Stimulated activated effector memory CD8-positive, alpha-beta T cell treated with anti-CD3 and anti-CD28 coated beads, Interleukin-12 subunit alpha, Interleukin-12 subunit beta, amount 100 ng/mL, for 72 hours (primary cell): ENCODE measurements around the gene ABHD2.
A peak's percentile ranks its signal among the peaks of the same experiment; 100 is the strongest.

Source experiments
- ATAC-seq: fragments of 150-1000 bp; cut with Tn5 transposase; 2 replicates; pipeline ENCODE4 v1.10.0; 2021
- DNase-seq, 2 donors: peaks; one replicate each; pipeline ENCODE4 v3.0.0; 2021 to 2022; ENCODE audit warnings: low spot score in 2 of 2
- H3K27ac Mint-ChIP-seq: one replicate; pipeline ENCODE4 v1.8.0; 2022; ENCODE audit warnings: mild to moderate bottlenecking, mixed read lengths
- H3K36me3 Mint-ChIP-seq: one replicate; pipeline ENCODE4 v1.8.0; 2022; ENCODE audit warnings: mild to moderate bottlenecking, mixed read lengths
- H3K4me1 Mint-ChIP-seq: one replicate; pipeline ENCODE4 v1.8.0; 2022; ENCODE audit warnings: mixed read lengths
- H3K4me3 Mint-ChIP-seq: one replicate; pipeline ENCODE4 v1.8.0; 2022; ENCODE audit warnings: mild to moderate bottlenecking, mixed read lengths
- H3K9me3 Mint-ChIP-seq: one replicate; pipeline ENCODE4 v1.8.0; 2022; ENCODE audit warnings: mixed read lengths

The ABHD2 gene

GRCh38 chr15:89167267-89168176 is 79.3 kb downstream of the ABHD2 start:
- DNase-seq: peak in 1 of 2 donors; percentile 70
- ATAC-seq: peak; percentile 95
- H3K4me1 Mint-ChIP-seq: peaks cover 24% of the 10 kb centered on the region
- peak overlapping the region; percentile 52 for H3K27ac Mint-ChIP-seq
- H3K9me3 Mint-ChIP-seq: no peaks in the 10 kb centered on the region
- peak overlapping the region; percentile 38 for H3K4me3 Mint-ChIP-seq
- H3K36me3 Mint-ChIP-seq: no peaks in the 10 kb centered on the region

GRCh38 chr15:89168316-89168833 is 80.1 kb downstream of the ABHD2 start:
- ATAC-seq: no peak
- H3K27ac Mint-ChIP-seq: peak overlapping the region; percentile 52
- H3K36me3 Mint-ChIP-seq: no peaks in the 10 kb centered on the region
- H3K4me3 Mint-ChIP-seq: peak overlapping the region; percentile 38
- no peaks in the 10 kb centered on the region for H3K9me3 Mint-ChIP-seq
- peaks cover 24% of the 10 kb centered on the region for H3K4me1 Mint-ChIP-seq
- no peak for DNase-seq

- H3K36me3 Mint-ChIP-seq: no peaks in the 10 kb centered on the region
- peaks cover 24% of the 10 kb centered on the region for H3K4me1 Mint-ChIP-seq
- DNase-seq (no peak), ATAC-seq (no peak)
- no peak overlapping the region for H3K27ac Mint-ChIP-seq
- no peak overlapping the region for H3K4me3 Mint-ChIP-seq
- no peaks in the 10 kb centered on the region for H3K9me3 Mint-ChIP-seq
Measured at GRCh38 chr15:89170364-89170763, 82.1 kb downstream of the ABHD2 start.

- DNase-seq (peak; percentile 23 to 66), ATAC-seq (no peak)
- no peak overlapping the region for H3K4me3 Mint-ChIP-seq
- peaks cover 5% of the 10 kb centered on the region for H3K36me3 Mint-ChIP-seq
- H3K9me3 Mint-ChIP-seq: no peaks in the 10 kb centered on the region
- peaks cover 24% of the 10 kb centered on the region for H3K4me1 Mint-ChIP-seq
- no peak overlapping the region for H3K27ac Mint-ChIP-seq
Measured at GRCh38 chr15:89171136-89172072, 83.1 kb downstream of the ABHD2 start.

GRCh38 chr15:89172921-89173320 is 84.7 kb downstream of the ABHD2 start:
- no peaks in the 10 kb centered on the region for H3K9me3 Mint-ChIP-seq
- DNase-seq: no peak
- H3K4me3 Mint-ChIP-seq: no peak overlapping the region
- H3K4me1 Mint-ChIP-seq: peaks cover 18% of the 10 kb centered on the region
- no peak for ATAC-seq
- peaks cover 19% of the 10 kb centered on the region for H3K36me3 Mint-ChIP-seq
- no peak overlapping the region for H3K27ac Mint-ChIP-seq

- Mint-ChIP-seq H3K27ac (peak overlapping the region; percentile 48), H3K4me1 (peaks cover 16% of the 10 kb centered on the region), H3K36me3 (peaks cover 21% of the 10 kb centered on the region), H3K9me3 (no peaks in the 10 kb centered on the region), H3K4me3 (no peak overlapping the region)
- DNase-seq (no peak), ATAC-seq (no peak)
Measured at GRCh38 chr15:89174476-89174875, 86.2 kb downstream of the ABHD2 start.

GRCh38 chr15:89175617-89176191 is 87.4 kb downstream of the ABHD2 start:
- H3K27ac Mint-ChIP-seq: no peak overlapping the region
- peaks cover 21% of the 10 kb centered on the region for H3K36me3 Mint-ChIP-seq
- H3K4me1 Mint-ChIP-seq: peaks cover 16% of the 10 kb centered on the region
- H3K9me3 Mint-ChIP-seq: no peaks in the 10 kb centered on the region
- ATAC-seq: no peak
- H3K4me3 Mint-ChIP-seq: no peak overlapping the region
- no peak for DNase-seq

- peaks cover 16% of the 10 kb centered on the region for H3K4me1 Mint-ChIP-seq
- H3K36me3 Mint-ChIP-seq: peaks cover 21% of the 10 kb centered on the region
- H3K9me3 Mint-ChIP-seq: no peaks in the 10 kb centered on the region
- H3K4me3 Mint-ChIP-seq: no peak overlapping the region
- ATAC-seq: no peak
- no peak overlapping the region for H3K27ac Mint-ChIP-seq
- DNase-seq: no peak
Measured at GRCh38 chr15:89177116-89177515, 88.9 kb downstream of the ABHD2 start.

GRCh38 chr15:89177633-89178306 is 89.5 kb downstream of the ABHD2 start:
- peak overlapping the region; percentile 88 for H3K27ac Mint-ChIP-seq
- ATAC-seq: peak; percentile 31
- peaks cover 21% of the 10 kb centered on the region for H3K36me3 Mint-ChIP-seq

GRCh38 chr15:89178307-89178977 is 90.2 kb downstream of the ABHD2 start:
- no peak for ATAC-seq

More at GRCh38 chr15:89177633-89178306, 89.5 kb downstream of the ABHD2 start:
- peak; percentile 53 to 77 for DNase-seq
- Mint-ChIP-seq H3K9me3 (no peaks in the 10 kb centered on the region), H3K4me1 (peaks cover 16% of the 10 kb centered on the region), H3K4me3 (no peak overlapping the region)

GRCh38 chr15:89179966-89180875 is 92.0 kb downstream of the ABHD2 start:
- ATAC-seq (peak; percentile 92), DNase-seq (peak in 1 of 2 donors; percentile 61)
- no peaks in the 10 kb centered on the region for H3K9me3 Mint-ChIP-seq
- peaks cover 21% of the 10 kb centered on the region for H3K36me3 Mint-ChIP-seq
- H3K4me1 Mint-ChIP-seq: peaks cover 16% of the 10 kb centered on the region
- peak overlapping the region; percentile 88 for H3K27ac Mint-ChIP-seq
- H3K4me3 Mint-ChIP-seq: peak overlapping the region; percentile 12

More at GRCh38 chr15:89178307-89178977, 90.2 kb downstream of the ABHD2 start:
- peaks cover 16% of the 10 kb centered on the region for H3K4me1 Mint-ChIP-seq
- DNase-seq: no peak
- H3K4me3 Mint-ChIP-seq: no peak overlapping the region
- H3K36me3 Mint-ChIP-seq: peaks cover 21% of the 10 kb centered on the region
- H3K9me3 Mint-ChIP-seq: no peaks in the 10 kb centered on the region
- H3K27ac Mint-ChIP-seq: peak overlapping the region; percentile 88

- H3K9me3 Mint-ChIP-seq: no peaks in the 10 kb centered on the region
- DNase-seq (no peak), ATAC-seq (no peak)
- H3K4me3 Mint-ChIP-seq: no peak overlapping the region
- peak overlapping the region; percentile 54 for H3K27ac Mint-ChIP-seq
- H3K4me1 Mint-ChIP-seq: no peaks in the 10 kb centered on the region
- peaks cover 21% of the 10 kb centered on the region for H3K36me3 Mint-ChIP-seq
Measured at GRCh38 chr15:89184357-89184756, 96.1 kb downstream of the ABHD2 start.

- no peak for ATAC-seq
- Mint-ChIP-seq H3K4me1 (no peaks in the 10 kb centered on the region), H3K27ac (peak overlapping the region; percentile 70), H3K9me3 (no peaks in the 10 kb centered on the region), H3K36me3 (peaks cover 21% of the 10 kb centered on the region), H3K4me3 (no peak overlapping the region)
- no peak for DNase-seq
Measured at GRCh38 chr15:89184886-89185526, 96.8 kb downstream of the ABHD2 start.
